Activated CD8-positive, alpha-beta T cell treated with anti-CD3 and anti-CD28 coated beads for 36 hours (primary cell): Measurements from ENCODE around the gene PSMB1. TPM values are rescaled to one million over a fixed set of nuclear protein-coding genes. Genes with fewer than 3 reads are reported as not detected.

Experiments used
- ATAC-seq: fragments of 200-7000 bp; cut with Tn5 transposase; one replicate; pipeline ENCODE4 v1.10.0; 2021; ENCODE audit warnings: mild to moderate bottlenecking, moderate library complexity
- CTCF ChIA-PET: fragments of 350-600 bp; sonication (Branson Sonifier 250); formaldehyde crosslinking; loops from one replicate; lab custom pipeline; 2021; ENCODE audit warnings: antibody characterized with exemption; lab: Charles Lee
- POLR2A ChIA-PET: fragments of 350-600 bp; sonication (Branson Sonifier 250); formaldehyde crosslinking; loops from one replicate; lab custom pipeline; 2021; ENCODE audit warnings: antibody characterized with exemption; lab: Charles Lee
- DNase-seq: peaks from one replicate; pipeline ENCODE4 v3.0.0-alpha.2; 2020
- H3K27ac Mint-ChIP-seq: one replicate; pipeline ENCODE4 v1.8.0; 2021; ENCODE audit warnings: mild to moderate bottlenecking, mixed read lengths
- H3K27me3 Mint-ChIP-seq: one replicate; pipeline ENCODE4 v1.8.0; 2021; ENCODE audit warnings: mixed read lengths
- H3K36me3 Mint-ChIP-seq: one replicate; pipeline ENCODE4 v1.8.0; 2021; ENCODE audit warnings: low read depth, mixed read lengths
- H3K4me1 Mint-ChIP-seq: one replicate; pipeline ENCODE4 v1.8.0; 2021; ENCODE audit warnings: low read depth, mixed read lengths
- H3K4me3 Mint-ChIP-seq: one replicate; pipeline ENCODE4 v1.8.0; 2021; ENCODE audit warnings: mild to moderate bottlenecking, moderate library complexity, mixed read lengths
- H3K9me3 Mint-ChIP-seq: one replicate; pipeline ENCODE4 v1.8.0; 2021; ENCODE audit warnings: mixed read lengths
- CTCF ChIP-seq: fragments of 200-600 bp; IDR thresholded peaks from one replicate; pipeline ENCODE4 v1.8.0; 2022; ENCODE audit warnings: antibody characterized with exemption, mild to moderate bottlenecking
- intact Hi-C: fragments of 100-400 bp; cut with micrococcal nuclease; formaldehyde crosslinking; loops from one replicate; pipeline ENCODE4 v1.10.0; 2022
- total RNA-seq, 2 experiments: library from RNA; stranded (reverse); gene quantifications; one replicate each; pipeline ENCODE4 v1.2.3, GENCODE V29; 2021

Gene PSMB1
- total RNA-seq, 2 experiments from 2014 or later: 236 to 247 TPM

- ChIA-PET CTCF (interaction anchor here (1.8 kb wide), 1 partner anchor 29 kb away, joined by 4 read pairs; no protein-coding TSS in a partner anchor), POLR2A (no interaction called here)
- TF ChIP-seq CTCF: no peak
- Mint-ChIP-seq H3K9me3 (peaks cover 3% of the 10 kb centered on the region), H3K36me3 (no peaks in the 10 kb centered on the region), H3K27me3 (peaks cover 16% of the 10 kb centered on the region), H3K4me1 (no peaks in the 10 kb centered on the region), H3K27ac (no peak overlapping the region), H3K4me3 (no peak overlapping the region)
- intact Hi-C loops: no loop called here
- ATAC-seq (no peak), DNase-seq (peak; percentile 13)
Measured at GRCh38 chr6:170487707-170488329, 65.3 kb downstream of the PSMB1 start.

GRCh38 chr6:170485159-170485558 is 67.9 kb downstream of the PSMB1 start:
- no peak overlapping the region for H3K27ac Mint-ChIP-seq
- DNase-seq: no peak
- ATAC-seq: no peak
- TF ChIP-seq CTCF: no peak
- no peaks in the 10 kb centered on the region for H3K4me1 Mint-ChIP-seq
- H3K4me3 Mint-ChIP-seq: no peak overlapping the region
- peaks cover 25% of the 10 kb centered on the region for H3K27me3 Mint-ChIP-seq
- no peaks in the 10 kb centered on the region for H3K36me3 Mint-ChIP-seq
- intact Hi-C loops: no loop called here
- ChIA-PET CTCF (no interaction called here), POLR2A (no interaction called here)
- H3K9me3 Mint-ChIP-seq: peaks cover 5% of the 10 kb centered on the region

Other genes starting within 250 kb of the PSMB1 start
- 10 to 100 TPM; 19.0 to 19.5 TPM for gene FAM120B, start 246.5 kb downstream of the PSMB1 start, total RNA-seq
- gene TBP, start 1.1 kb upstream of the PSMB1 start, total RNA-seq: 10 to 100 TPM; 21.0 to 22.1 TPM
- gene PDCD2, start 31.3 kb upstream of the PSMB1 start, total RNA-seq: 100 to 1,000 TPM; 132 to 140 TPM